Stimulated activated CD4-positive, alpha-beta T cell treated with anti-CD3 and anti-CD28 coated beads, TNF-alpha, amount 100 ng/mL, for 4 hours (primary cell): ENCODE data around the gene EBP.
"Not testable (repeated sequence)": the region's sequence is repeated elsewhere in the genome, so short reads cannot be mapped to it uniquely, and the experiment has no call there.

Experiments used
- DNase-seq, 3 experiments: peaks; one replicate each; pipeline ENCODE4 v3.0.0-alpha.2; 2020; ENCODE audit warnings: low read depth in 3 of 3

Gene EBP

DNA sequence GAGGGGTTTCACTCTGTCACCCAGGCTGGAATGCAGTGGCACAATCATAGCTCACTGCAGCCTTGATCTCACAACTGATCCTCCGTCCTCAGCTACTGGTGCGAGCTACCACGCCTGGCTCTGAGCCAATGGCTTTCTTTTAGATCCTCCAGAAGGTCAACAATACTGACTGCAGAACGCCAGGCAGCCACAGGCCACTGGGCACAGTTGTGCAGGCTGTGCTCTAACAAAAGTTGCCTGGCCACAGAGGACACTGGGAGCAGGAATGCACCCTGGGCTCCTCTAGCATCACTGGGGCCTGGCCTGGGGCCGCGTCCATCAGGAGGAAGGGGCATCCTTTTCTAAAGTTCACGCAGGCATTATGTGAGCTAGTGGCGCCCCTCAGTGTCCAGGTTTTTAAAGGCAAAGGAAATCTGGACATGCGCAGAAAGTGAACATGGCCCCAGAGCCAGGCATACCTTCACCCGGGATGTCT lies 27.7 kb upstream of the EBP start:
- DNase-seq = no peak

DNA sequence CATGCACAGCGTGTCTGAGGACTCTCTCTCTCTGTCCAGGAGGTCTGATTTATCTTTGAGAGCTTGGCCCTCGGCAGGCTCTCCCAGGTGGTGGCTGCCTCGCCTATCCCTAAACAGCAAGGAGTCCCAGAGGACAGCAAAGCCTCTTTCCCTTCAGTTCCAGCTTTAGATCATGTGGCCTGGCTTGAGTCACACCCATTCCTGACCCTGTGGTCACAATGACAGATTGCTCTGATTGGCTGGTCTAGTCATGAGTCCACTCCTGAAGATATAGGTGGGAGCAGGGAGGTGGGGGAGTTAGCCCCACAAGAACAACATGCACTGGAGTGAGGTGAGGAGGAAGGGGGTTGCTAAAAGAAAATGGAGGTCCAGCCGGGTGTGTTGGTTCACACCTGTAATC lies 24.9 kb upstream of the EBP start:
- DNase-seq = no peak

DNA sequence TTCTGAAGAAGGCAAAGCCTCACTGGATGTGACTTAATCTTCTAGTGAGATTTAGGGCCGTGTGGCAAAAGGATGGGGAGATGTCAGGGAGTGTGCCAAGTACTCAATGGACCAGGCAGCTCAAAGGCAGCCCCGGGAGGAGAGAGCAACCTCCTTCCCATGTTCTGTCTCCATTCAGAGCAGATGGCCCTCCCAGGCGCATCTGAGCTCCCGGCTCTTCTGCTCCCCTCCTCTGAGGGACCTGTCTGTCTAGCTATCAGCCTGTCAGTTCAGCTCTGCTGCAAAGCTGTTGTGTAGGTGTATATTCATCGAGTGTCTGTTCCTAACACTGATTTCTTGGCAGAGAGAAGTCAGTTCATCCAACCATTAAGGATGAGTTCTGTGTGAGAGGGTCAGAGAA lies 23.7 kb upstream of the EBP start:
- DNase-seq = no peak

DNA sequence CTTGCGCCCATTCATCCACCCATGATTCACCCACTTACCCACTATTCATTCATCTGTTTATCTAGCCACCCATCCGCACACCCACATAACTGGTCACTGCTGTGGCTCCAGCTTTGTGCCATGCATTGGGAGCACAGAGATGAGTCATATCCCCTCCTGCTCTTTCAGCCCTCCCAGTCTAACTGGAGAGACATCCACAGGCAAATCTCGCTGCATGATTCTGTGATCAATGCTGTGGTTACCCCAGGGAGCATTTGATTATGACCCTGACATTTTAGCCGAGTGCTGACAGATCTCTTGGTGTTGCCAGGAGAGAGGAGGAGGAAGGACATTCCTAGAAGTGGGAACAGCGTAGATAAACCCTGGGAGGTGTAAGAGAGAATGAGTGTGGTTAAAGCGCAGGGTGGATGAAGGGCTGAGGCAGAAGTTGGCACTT lies 23.2 kb upstream of the EBP start:
- no peak for DNase-seq

DNA sequence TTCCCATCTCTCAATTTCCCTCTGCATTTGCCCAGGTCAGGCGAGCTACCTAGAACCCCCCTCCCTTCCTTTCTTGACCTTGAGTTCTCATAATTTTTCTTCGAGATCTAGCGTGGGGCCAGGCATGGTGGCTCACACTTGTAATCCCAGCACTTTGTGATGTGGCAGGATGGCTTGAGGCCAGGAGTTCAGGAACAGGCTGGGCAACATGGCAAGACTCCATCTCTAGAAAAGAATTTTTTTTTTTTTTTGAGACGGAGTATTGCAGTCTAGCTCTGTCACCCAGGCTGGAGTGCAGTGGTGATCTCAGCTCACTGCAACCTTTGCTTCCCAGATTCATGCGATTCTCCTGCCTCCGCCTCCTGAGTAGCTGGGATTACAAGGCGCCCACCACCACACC lies 17.3 kb upstream of the EBP start:
- no peak for DNase-seq

DNA sequence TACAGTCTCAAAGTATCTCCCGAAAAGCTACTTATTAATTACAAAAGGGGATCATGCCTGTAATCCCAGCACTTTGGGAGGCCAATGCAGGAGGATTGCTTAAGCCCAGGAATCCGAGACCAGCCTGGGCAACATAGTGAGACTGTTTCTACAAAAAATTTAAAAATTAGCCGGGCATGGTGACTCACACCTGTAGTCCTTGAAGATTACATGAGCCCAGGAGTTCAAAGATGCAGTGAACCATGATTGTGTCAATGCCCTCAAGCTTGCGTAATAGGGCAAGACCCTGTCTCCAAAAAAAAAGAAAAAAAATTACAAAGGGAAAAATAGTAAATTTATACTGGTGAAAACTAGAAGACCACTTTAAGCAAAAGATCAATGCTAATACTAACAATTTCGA lies 16.1 kb upstream of the EBP start:
- no peak for DNase-seq

DNA sequence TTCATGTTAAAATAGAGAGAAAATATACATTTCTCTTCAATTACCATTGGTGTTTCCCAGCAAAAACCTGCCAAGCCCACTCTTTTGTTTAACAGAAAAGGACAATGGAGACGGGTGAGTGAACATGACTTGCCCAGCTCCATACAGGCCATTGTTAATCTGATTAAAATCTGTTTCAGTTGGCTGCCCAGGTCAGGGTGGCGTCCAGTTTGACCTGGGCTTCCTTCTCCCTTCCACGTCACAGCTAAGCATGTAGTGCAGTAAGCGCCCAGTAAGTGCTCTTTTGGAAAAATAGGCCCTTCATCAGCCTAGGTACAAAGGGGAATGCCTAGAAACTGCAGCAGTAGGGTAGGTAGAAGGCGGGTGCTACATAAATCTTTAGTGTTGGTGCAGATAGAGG lies 14.4 kb upstream of the EBP start:
- DNase-seq = no peak

DNA sequence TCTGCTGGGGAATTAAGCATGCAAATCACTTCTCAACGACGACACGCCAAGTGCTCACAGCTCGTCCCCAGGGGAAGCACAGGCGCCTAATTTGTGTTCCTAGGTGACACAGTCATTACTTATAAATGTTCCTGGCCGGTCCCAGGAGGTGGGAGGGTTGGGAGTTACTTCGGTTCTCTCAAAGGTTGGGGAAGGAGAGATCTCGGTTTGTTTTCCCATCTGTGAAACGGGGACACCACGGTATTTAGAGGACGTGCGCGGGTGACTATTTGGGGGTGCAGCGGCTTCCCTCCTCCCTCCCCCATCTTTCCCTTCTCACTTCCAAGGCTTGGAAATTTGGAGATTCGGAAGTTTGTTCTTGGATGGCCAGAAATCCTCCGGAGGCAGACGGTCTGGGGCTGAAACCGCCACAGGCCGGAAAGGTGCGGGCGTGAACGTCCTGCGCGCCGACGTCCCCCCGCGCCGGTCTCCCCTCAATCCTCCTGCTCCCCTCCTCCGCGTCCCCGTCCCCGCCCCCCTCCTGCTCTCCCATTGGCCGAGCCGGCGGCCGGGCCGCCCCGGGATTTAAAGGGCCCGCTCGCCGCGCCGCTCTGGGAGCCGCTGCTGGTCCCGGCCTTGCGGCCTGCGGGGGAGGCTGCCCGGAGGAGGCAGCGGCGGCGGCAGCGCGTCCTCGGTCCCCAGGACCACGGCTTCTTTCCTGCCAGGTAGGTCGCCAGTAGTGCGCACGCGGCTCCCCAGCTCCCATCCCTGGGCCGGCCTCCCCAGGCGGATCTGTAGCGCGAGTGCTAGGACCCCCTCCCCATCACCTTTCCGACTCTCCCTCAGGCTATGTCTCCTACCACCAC lies 13.0 kb upstream of the EBP start, which contains the start of gene PORCN:
Gene PORCN, plus strand, starts transcription at position 593 of the 845 bp plus-strand sequence. CDS start 829 bp downstream, outside the sequence.
- peak; percentile 61 to 65 (median 64) for DNase-seq

DNA sequence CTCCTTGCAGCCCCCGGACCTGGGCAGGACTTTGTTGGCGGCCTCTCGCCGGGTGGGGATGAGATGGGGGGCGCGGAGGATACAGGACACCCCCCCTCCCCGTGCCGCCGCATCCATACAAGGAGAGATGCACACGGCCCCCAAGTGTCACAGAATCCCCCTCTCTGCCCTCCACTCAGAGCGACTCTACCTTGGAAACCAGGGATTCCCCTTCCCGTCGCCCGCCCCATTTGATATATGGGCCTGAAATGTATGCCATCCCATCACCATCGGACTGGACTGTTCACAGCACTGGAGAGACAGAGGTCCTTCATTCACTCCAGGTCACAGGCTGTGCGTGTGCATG lies 12.4 kb upstream of the EBP start:
- no peak for DNase-seq

DNA sequence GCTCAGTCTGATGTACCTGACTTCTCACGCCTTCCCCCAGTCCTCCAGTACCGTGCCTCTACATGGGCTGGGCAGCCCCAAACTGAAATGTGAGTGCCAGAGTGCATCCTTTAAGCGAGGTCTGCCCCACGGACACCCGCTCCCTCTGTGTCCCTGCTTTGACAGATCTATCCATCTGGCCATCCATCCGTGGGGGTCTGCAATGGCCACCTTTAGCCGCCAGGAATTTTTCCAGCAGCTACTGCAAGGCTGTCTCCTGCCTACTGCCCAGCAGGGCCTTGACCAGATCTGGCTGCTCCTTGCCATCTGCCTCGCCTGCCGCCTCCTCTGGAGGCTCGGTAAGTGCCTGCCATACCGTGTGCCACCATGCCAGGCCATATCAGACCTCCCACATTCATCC lies 12.0 kb upstream of the EBP start:
- DNase-seq = no peak

DNA sequence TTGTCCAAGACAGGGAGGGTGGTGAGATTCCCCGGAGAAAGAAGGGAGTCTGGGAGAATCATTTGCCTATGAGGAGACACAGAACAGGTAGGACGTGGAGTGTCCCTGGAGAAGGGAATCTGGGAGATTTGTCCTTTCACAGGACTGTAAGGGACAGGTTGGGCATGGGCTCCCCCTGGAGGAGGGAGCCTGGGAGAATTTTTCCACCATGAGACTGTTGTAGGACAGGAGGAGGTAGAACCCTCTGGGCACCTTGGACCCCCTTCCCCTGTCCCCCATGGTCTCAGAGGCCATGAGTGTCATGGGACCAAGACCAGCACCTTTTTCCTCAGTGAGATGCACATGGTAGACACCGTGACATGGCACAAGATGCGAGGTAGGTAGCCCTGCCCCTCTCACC lies 10.0 kb upstream of the EBP start:
- DNase-seq = no peak

DNA sequence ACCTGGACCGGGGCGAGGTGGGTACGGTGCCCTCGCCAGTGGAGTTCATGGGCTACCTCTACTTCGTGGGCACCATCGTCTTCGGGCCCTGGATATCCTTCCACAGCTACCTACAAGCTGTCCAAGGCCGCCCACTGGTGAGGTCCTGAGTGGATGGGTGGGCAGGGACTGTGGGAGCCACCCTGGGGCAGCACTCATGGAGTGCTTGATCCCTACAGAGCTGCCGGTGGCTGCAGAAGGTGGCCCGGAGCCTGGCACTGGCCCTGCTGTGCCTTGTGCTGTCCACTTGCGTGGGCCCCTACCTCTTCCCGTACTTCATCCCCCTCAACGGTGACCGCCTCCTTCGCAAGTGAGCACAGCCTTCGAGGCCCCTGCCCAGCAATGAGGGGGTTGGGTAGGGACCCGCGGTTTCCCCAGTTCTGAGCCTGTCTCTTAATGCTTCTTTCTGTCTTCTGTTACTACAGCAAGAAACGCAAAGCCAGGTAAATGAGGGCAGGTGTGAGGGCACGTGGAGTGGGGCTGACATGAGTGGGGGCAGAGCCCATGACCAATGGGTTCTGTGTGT lies 9.2 kb upstream of the EBP start:
- DNase-seq = no peak

DNA sequence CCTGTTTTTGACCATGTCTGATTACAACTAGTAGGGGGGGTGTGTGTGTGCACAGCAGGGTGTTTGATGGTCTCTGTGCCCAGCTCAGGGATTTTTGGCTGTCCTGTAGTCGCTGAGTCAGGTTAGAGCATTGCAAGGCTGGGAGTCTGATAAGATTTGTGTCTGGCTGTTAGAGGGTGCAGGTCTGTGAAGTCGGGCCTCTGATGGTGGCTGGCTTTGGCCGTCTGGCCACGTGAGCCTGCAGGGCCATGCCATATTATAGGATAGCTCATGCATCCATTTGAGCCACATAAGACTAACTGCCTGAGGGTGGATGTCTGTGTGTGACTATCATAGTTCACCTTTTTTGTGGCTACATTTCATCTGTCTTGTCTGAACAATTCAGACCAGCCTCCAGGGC lies 7.9 kb upstream of the EBP start:
- DNase-seq = no peak

DNA sequence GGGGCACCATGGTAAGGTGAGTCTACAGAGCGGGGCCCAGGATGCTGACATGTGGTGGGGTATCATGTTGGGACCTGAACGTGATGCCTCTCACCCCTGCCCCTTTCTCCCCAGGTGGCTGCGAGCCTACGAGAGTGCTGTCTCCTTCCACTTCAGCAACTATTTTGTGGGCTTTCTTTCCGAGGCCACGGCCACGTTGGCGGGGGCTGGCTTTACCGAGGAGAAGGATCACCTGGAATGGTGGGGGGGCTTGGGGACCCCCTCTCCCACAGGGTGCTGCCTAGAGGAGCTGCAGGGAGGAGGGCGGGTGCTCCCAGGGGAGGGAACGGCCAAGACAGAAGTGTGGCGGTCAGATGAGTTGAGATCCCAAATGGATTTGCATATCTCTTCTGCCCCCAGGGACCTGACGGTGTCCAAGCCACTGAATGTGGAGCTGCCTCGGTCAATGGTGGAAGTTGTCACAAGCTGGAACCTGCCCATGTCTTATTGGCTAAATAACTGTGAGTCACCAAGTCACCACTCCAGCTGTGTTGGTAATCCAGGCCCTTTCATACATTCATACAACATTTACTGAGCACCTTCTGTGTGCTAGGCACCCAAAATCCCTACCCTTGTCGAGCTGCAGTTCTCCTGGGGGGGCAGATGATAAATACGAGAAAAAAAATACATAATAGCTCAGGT lies 7.3 kb upstream of the EBP start:
- no peak for DNase-seq

DNA sequence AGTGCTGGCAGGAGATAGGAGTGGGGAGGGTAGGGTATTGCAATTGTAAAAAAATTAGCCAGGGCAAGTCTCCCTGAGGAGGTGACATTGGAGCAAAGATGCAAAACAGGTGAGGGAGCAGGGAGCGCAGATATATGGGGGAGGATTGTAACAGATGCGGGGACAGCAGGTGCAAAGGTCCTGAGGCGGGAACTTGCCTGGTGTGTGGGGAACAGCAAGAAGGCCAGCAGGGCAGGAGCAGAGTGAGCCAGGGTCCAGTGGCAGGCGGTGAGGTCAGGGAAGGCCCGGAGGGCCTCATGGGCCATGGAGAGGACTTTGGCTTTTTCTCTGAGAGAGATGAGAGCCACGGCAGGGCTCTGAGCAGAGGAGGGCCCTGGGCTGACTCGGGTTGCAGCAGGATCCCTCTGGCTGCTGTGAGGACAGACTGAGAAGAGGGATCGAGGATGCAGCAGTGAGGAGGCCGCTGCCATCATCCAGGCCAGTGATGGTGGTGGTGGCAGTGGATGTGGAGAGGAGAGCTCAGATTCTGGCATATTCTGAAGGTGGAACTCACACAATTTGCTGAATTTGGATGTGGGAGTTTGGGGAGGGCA lies 6.6 kb upstream of the EBP start:
- no peak for DNase-seq

DNA sequence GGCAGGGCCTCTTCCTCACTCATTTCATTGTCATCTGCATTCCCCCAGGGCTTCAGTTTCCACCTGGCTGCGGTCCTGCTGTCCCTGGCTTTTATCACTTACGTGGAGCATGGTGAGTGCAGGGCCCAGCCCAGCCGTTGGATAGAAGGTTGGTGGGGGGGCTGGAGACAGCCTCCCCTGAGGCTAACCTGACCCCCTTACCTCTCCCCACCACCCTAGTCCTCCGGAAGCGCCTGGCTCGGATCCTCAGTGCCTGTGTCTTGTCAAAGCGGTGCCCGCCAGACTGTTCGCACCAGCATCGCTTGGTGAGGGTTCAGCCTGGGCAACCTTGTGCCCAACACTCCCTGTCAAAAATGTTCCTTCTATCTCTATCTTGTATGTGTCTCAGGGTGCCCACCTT lies 5.8 kb upstream of the EBP start:
- DNase-seq = no peak

DNA sequence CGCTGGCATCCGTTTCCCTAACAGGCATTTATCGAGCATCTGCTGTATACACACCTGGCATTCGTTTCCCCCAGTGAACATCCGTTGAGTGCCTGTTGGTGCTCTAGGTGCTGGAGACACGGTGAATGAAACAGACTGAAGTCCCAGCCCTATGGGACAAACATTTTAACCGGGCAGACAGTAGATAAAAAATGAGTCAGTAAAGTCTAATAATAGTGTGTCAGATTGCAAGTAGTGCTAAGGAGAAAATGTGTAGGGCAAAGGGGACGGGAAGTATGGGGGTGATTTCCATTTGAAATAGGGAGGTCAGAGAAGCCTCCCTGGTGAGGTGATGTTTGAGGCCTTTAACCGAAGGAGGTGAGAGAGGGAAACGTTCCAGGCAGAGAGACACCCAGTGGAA lies 5.3 kb upstream of the EBP start:
- no peak for DNase-seq

DNA sequence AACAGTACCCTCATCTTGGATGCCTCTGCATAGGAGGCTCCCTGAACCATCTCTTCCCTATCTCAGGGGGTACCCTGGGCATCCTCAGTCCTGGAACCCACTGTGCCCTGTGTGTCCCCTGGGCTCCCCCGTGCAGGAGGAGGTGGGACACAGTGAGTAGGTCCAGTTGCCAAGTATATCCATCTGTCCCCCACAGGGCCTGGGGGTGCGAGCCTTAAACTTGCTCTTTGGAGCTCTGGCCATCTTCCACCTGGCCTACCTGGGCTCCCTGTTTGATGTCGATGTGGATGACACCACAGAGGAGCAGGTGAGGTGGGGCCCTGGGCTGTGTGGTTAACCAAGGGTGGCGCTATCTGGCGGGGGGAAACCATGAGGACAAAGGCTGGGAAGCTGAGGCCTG lies 4.6 kb upstream of the EBP start:
- DNase-seq = no peak

DNA sequence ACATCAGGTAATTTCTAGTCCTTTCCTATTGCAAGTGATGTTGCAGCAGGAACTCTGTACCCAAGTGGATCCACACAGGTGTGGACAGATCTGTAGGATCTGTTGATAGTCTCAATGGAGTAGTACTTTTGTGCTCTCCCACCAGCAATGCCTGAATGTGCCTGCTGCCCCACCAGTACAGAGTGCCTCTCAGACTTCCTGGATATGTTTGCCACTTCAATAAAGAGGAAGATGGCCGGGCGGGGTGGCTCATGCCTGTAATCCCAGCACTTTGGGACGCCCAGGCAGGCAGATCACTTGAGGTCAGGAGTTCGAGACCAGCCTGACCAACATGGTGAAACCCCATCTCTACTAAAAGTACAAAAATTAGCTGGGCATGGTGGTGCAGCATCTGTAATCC lies 2.1 kb upstream of the EBP start:
- DNase-seq = not testable (repeated sequence)

DNA sequence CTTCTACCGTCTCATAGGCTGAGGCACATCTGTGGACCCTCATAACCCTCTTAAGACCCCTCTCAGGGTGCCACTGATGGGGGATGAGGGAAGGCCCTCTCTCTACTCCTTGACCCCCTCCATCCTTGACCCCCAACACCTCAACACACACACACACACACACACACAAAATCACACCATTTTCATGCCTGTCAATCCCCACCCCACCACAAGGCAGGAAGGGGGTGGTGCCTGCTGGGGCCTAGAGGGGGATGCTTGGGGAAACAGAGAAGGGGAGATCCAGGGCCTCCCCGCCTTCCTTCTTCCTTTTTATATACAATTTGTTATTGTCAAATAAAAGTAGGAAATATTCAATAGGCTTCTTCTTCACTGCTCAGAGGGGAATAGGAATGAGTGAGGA lies 1.2 kb upstream of the EBP start:
- no peak for DNase-seq

DNA sequence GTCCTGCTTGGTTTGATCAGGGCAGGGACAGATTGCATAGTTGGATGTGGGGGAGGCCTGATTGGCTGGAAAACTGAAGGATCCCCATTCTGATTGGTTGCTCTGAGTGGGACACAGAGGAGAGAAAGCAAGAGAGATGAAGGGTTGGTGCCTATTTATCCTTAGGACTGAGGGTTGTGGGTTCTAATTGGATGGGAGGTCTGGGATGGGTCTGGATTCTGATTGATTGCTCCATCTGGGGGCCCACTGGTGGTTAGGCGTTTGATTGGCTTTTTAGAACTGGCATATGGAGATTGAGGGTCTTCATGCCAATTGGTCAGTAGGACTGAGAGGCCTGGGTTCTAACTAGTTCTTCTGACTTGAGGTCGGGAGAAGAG lies 644 bp upstream of the EBP start:
- DNase-seq = no peak

DNA sequence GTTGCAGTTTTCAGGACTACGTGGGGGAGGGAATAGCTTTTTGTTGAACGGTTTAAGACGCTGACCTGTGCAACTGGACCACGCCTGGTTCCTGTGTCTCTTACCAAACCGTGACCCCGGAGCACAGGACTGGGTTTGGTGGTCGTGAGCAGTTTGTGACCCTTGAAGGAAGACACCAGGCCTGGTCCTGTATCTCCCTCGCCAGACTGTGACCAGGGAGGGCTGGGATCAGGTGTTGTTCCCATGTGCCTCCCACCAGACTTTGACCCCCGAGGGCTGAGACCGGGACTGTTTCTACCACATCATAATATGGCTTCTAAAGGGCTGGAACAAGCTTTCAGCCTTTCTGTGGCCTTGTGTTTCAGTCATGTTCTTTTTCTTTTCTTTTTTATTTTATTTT lies 683 bp downstream of the EBP start:
- DNase-seq = no peak

DNA sequence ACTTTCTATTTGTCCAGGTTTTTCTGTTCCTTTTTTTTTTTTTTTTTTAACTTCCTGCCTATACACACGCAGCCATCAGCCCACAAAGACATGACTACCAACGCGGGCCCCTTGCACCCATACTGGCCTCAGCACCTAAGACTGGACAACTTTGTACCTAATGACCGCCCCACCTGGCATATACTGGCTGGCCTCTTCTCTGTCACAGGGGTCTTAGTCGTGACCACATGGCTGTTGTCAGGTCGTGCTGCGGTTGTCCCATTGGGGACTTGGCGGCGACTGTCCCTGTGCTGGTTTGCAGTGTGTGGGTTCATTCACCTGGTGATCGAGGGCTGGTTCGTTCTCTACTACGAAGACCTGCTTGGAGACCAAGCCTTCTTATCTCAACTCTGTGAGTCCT lies 2.1 kb downstream of the EBP start:
- no peak for DNase-seq
